WTC11 (cell line): ENCODE results near the gene PROM2. TPM values are rescaled to one million over a fixed set of nuclear protein-coding genes. Genes with fewer than 3 reads are reported as not detected.

Experiments used
- ATAC-seq: fragments of 200-7000 bp; cut with Tn5 transposase; 2 replicates; pipeline ENCODE4 v1.10.0; 2021; ENCODE audit warnings: mild to moderate bottlenecking, moderate library complexity
- CTCF ChIA-PET: fragments of 300-600 bp; sonication (Branson Sonifier 250); formaldehyde crosslinking; loops from one replicate; lab custom pipeline; 2021; ENCODE audit warnings: antibody characterized with exemption; lab: Charles Lee
- POLR2A ChIA-PET: fragments of 350-600 bp; sonication (Branson Sonifier 250); formaldehyde crosslinking; loops from one replicate; lab custom pipeline; 2021; ENCODE audit warnings: antibody characterized with exemption; lab: Charles Lee
- DNase-seq: peaks from one replicate; pipeline ENCODE4 v3.0.0; 2021; ENCODE audit warnings: low spot score
- H3K27ac Mint-ChIP-seq: 2 replicates; pipeline ENCODE4 v1.8.0; 2021; ENCODE audit warnings: mixed read lengths
- H3K27me3 Mint-ChIP-seq: 2 replicates; pipeline ENCODE4 v1.8.0; 2021; ENCODE audit warnings: low read depth, mild to moderate bottlenecking, moderate library complexity, mixed read lengths
- H3K36me3 Mint-ChIP-seq: 2 replicates; pipeline ENCODE4 v1.8.0; 2021; ENCODE audit warnings: mixed read lengths
- H3K4me1 Mint-ChIP-seq: 2 replicates; pipeline ENCODE4 v1.8.0; 2022; ENCODE audit warnings: mixed read lengths
- H3K4me3 Mint-ChIP-seq: 2 replicates; pipeline ENCODE4 v1.8.0; 2021; ENCODE audit warnings: mild to moderate bottlenecking, moderate library complexity, mixed read lengths
- H3K9me3 Mint-ChIP-seq: 2 replicates; pipeline ENCODE4 v1.8.0; 2021; ENCODE audit warnings: mixed read lengths
- ATF2 ChIP-seq: sonication (generic); formaldehyde crosslinking; IDR thresholded peaks from 2 replicates; pipeline ENCODE4 v1.8.1; 2022; ENCODE audit warnings: low read depth, missing genetic modification reagents, borderline replicate concordance
- ATF3 ChIP-seq: sonication (generic); formaldehyde crosslinking; conservative IDR thresholded peaks from 2 replicates; pipeline ENCODE4 v1.8.1; 2022; ENCODE audit warnings: mild to moderate bottlenecking, missing genetic modification reagents
- ATF6 ChIP-seq: sonication (generic); formaldehyde crosslinking; IDR thresholded peaks from 2 replicates; pipeline ENCODE4 v1.8.1; 2023; ENCODE audit warnings: mild to moderate bottlenecking, missing genetic modification reagents
- CTCF ChIP-seq: fragments of 200-600 bp; IDR thresholded peaks from 2 replicates; pipeline ENCODE4 v1.8.0; 2022; ENCODE audit warnings: antibody characterized with exemption
- E2F1 ChIP-seq: sonication (generic); formaldehyde crosslinking; IDR thresholded peaks from 2 replicates; pipeline ENCODE4 v1.8.0; 2022; ENCODE audit warnings: mild to moderate bottlenecking, missing genetic modification reagents
- FOXJ3 ChIP-seq: sonication (generic); formaldehyde crosslinking; IDR thresholded peaks from 2 replicates; pipeline ENCODE4 v1.9.0; 2021; ENCODE audit warnings: missing genetic modification reagents, mild to moderate bottlenecking, borderline replicate concordance
- FOXP1 ChIP-seq: sonication (generic); formaldehyde crosslinking; IDR thresholded peaks from 2 replicates; pipeline ENCODE4 v1.8.0; 2022; ENCODE audit warnings: missing genetic modification reagents, mild to moderate bottlenecking, moderate library complexity, borderline replicate concordance
- IRF1 ChIP-seq: sonication (generic); formaldehyde crosslinking; IDR thresholded peaks from 2 replicates; pipeline ENCODE4 v1.8.0; 2023; ENCODE audit warnings: missing genetic modification reagents
- MAX ChIP-seq: sonication (generic); formaldehyde crosslinking; IDR thresholded peaks from 2 replicates; pipeline ENCODE4 v1.8.0; 2022; ENCODE audit warnings: mild to moderate bottlenecking, missing genetic modification reagents
- STAT6 ChIP-seq: sonication (generic); formaldehyde crosslinking; conservative IDR thresholded peaks from 2 replicates; pipeline ENCODE4 v1.8.1; 2023; ENCODE audit warnings: mild to moderate bottlenecking, low read depth, missing genetic modification reagents, moderate library complexity
- TEAD1 ChIP-seq: sonication (generic); formaldehyde crosslinking; IDR thresholded peaks from 2 replicates; pipeline ENCODE4 v1.8.0; 2022; ENCODE audit warnings: mild to moderate bottlenecking, missing genetic modification reagents
- ZNF138 ChIP-seq: sonication (generic); formaldehyde crosslinking; conservative IDR thresholded peaks from 2 replicates; pipeline ENCODE4 v1.8.1; 2022; ENCODE audit warnings: mild to moderate bottlenecking, moderate library complexity, missing genetic modification reagents
- ZNF281 ChIP-seq: sonication (generic); formaldehyde crosslinking; IDR thresholded peaks from 2 replicates; pipeline ENCODE4 v1.8.0; 2023; ENCODE audit warnings: mild to moderate bottlenecking, missing genetic modification reagents
- ZNF416 ChIP-seq: fragments of 250-450 bp; sonication (Bioruptor Pico); IDR thresholded peaks from 2 replicates; pipeline ENCODE4 v1.9.0; 2021; ENCODE audit warnings: mild to moderate bottlenecking, inconsistent platforms
- total RNA-seq: library from RNA; stranded (reverse); gene quantifications from 3 replicates; pipeline ENCODE4 v1.2.3, GENCODE V29; 2021

PROM2 gene
- total RNA-seq, 1 experiment from 2014 or later = 8.3 TPM

GRCh38 chr2:95275601-95276243 lies 1.5 kb downstream of the PROM2 start:
- no peaks in the 10 kb centered on the region for H3K27me3 Mint-ChIP-seq
- CTCF ChIA-PET = interaction anchor here (3.2 to 5.6 kb wide), 2 partner anchors 13 to 44 kb away, joined by 28 to 60 read pairs; no protein-coding TSS in a partner anchor
- H3K4me1 Mint-ChIP-seq = peaks cover 37% of the 10 kb centered on the region
- DNase-seq (peak; percentile 9), ATAC-seq (no peak)
- peak overlapping the region; percentile 49; the same call in 1 of the 2 replicates for H3K27ac Mint-ChIP-seq
- no peaks in the 10 kb centered on the region for H3K36me3 Mint-ChIP-seq
- POLR2A ChIA-PET = interaction anchor here (0.6 kb wide), 1 partner anchor 196 kb away, joined by 6 read pairs; no protein-coding TSS in a partner anchor
- no peak overlapping the region for H3K4me3 Mint-ChIP-seq
- TF ChIP-seq ZNF138 (CRISPR knock-in tag) = no peak
- TF ChIP-seq IRF1 (CRISPR knock-in tag) = no peak
- H3K9me3 Mint-ChIP-seq = no peaks in the 10 kb centered on the region

- Mint-ChIP-seq H3K4me1 (peaks cover 37% of the 10 kb centered on the region), H3K27ac (peak overlapping the region; percentile 49; the same call in 1 of the 2 replicates), H3K27me3 (no peaks in the 10 kb centered on the region), H3K9me3 (no peaks in the 10 kb centered on the region), H3K36me3 (no peaks in the 10 kb centered on the region), H3K4me3 (no peak overlapping the region)
- no peak for DNase-seq
- ChIA-PET CTCF (interaction anchor here (1.1 to 5.6 kb wide), 9 partner anchors 12 to 113 kb away, joined by 3 to 60 read pairs (median 9); no protein-coding TSS in a partner anchor), POLR2A (interaction anchor here (0.6 kb wide), 1 partner anchor 197 kb away, joined by 6 read pairs; no protein-coding TSS in a partner anchor)
- TF ChIP-seq ATF3 (CRISPR knock-in tag) (no peak), STAT6 (CRISPR knock-in tag) (no peak), ZNF416 (CRISPR knock-in tag) (no peak), FOXJ3 (CRISPR knock-in tag) (no peak), CTCF (no peak), MAX (no peak), FOXP1 (no peak), E2F1 (no peak), ATF2 (no peak), TEAD1 (CRISPR knock-in tag) (no peak), ZNF281 (CRISPR knock-in tag) (no peak), ATF6 (no peak)
- ATAC-seq = no peak
Observed at GRCh38 chr2:95276244-95276887, 2.1 kb downstream of the PROM2 start.
